ENCODE data around the gene PHOX2A.

PHOX2A gene

DNA sequence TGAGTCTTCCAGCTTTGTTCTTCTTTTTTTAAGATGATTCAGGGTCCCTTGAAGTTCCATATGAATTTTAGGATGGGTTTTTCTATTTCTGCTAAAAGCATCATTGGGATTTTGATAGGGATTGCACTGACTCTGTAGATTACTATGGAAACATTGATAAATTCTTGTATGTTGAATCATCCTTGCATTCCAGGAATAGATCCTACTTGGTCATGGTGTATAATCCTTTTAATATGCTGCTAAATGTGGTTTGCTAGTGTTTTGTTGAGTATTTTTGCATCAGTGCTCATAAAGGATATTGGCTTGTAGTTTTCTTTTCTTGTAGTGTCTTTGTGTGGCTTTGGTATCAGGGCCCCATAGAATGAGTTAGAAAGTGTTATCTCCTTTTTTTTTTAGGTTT is 34.9 kb upstream of the PHOX2A start:
- CTCF ChIA-PET: interaction anchor here (0.6 kb wide), 1 partner anchor 86 kb away, joined by 4 read pairs; no protein-coding TSS in a partner anchor
- no peaks in the 10 kb centered on the region for H3K36me3 ChIP-seq (ENCODE audit: control insufficient read depth in 2 of 2, insufficient read depth in 1 of 2, low read length in 2 of 2)
- no peak for TF ChIP-seq ZNF16 (tag by site-specific recombination; IDR thresholded peaks at IDR 0.05; ENCODE audit: low read depth)
- TF ChIP-seq ZSCAN16 (tag by site-specific recombination; IDR thresholded peaks at IDR 0.05): no peak
- TF ChIP-seq, protein P1, sequence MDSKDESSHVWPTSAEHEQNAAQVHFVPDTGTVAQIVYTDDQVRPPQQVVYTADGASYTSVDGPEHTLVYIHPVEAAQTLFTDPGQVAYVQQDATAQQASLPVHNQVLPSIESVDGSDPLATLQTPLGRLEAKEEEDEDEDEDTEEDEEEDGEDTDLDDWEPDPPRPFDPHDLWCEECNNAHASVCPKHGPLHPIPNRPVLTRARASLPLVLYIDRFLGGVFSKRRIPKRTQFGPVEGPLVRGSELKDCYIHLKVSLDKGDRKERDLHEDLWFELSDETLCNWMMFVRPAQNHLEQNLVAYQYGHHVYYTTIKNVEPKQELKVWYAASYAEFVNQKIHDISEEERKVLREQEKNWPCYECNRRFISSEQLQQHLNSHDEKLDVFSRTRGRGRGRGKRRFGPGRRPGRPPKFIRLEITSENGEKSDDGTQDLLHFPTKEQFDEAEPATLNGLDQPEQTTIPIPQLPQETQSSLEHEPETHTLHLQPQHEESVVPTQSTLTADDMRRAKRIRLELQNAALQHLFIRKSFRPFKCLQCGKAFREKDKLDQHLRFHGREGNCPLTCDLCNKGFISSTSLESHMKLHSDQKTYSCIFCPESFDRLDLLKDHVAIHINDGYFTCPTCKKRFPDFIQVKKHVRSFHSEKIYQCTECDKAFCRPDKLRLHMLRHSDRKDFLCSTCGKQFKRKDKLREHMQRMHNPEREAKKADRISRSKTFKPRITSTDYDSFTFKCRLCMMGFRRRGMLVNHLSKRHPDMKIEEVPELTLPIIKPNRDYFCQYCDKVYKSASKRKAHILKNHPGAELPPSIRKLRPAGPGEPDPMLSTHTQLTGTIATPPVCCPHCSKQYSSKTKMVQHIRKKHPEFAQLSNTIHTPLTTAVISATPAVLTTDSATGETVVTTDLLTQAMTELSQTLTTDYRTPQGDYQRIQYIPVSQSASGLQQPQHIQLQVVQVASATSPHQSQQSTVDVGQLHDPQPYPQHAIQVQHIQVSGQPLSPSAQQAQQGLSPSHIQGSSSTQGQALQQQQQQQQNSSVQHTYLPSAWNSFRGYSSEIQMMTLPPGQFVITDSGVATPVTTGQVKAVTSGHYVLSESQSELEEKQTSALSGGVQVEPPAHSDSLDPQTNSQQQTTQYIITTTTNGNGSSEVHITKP (tag by site-specific recombination; IDR thresholded peaks at IDR 0.05): no peak
- no peak for TF ChIP-seq ZBTB7A (tag by site-specific recombination; IDR thresholded peaks at IDR 0.05; ENCODE audit: low read depth)
- TF ChIP-seq ZNF707 (tag by site-specific recombination; IDR thresholded peaks at IDR 0.05): no peak
- TF ChIP-seq ZNF629 (tag by site-specific recombination; IDR thresholded peaks at IDR 0.05): no peak
- TF ChIP-seq, protein P2, sequence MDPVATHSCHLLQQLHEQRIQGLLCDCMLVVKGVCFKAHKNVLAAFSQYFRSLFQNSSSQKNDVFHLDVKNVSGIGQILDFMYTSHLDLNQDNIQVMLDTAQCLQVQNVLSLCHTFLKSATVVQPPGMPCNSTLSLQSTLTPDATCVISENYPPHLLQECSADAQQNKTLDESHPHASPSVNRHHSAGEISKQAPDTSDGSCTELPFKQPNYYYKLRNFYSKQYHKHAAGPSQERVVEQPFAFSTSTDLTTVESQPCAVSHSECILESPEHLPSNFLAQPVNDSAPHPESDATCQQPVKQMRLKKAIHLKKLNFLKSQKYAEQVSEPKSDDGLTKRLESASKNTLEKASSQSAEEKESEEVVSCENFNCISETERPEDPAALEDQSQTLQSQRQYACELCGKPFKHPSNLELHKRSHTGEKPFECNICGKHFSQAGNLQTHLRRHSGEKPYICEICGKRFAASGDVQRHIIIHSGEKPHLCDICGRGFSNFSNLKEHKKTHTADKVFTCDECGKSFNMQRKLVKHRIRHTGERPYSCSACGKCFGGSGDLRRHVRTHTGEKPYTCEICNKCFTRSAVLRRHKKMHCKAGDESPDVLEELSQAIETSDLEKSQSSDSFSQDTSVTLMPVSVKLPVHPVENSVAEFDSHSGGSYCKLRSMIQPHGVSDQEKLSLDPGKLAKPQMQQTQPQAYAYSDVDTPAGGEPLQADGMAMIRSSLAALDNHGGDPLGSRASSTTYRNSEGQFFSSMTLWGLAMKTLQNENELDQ (tag by site-specific recombination; IDR thresholded peaks at IDR 0.05; ENCODE audit: low read depth): no peak
- no peak for TF ChIP-seq GLI4 (tag by site-specific recombination; IDR thresholded peaks at IDR 0.05)
- TF ChIP-seq ZNF202 (tag by site-specific recombination; IDR thresholded peaks at IDR 0.05; ENCODE audit: borderline replicate concordance): no peak
- H3K4me3 ChIP-seq (ENCODE audit: low read depth, low read length): no peak overlapping the region
- H3K4me1 ChIP-seq (ENCODE audit: control insufficient read depth, insufficient read depth, low read length): no peaks in the 10 kb centered on the region
- no peaks in the 10 kb centered on the region for H3K9me3 ChIP-seq (ENCODE audit: control insufficient read depth, insufficient read depth, low read depth, low read length)
- no peak overlapping the region for H3K27ac ChIP-seq (ENCODE audit: extremely low read depth, low read depth, low read length)
- POLR2A ChIA-PET: no interaction called here

DNA sequence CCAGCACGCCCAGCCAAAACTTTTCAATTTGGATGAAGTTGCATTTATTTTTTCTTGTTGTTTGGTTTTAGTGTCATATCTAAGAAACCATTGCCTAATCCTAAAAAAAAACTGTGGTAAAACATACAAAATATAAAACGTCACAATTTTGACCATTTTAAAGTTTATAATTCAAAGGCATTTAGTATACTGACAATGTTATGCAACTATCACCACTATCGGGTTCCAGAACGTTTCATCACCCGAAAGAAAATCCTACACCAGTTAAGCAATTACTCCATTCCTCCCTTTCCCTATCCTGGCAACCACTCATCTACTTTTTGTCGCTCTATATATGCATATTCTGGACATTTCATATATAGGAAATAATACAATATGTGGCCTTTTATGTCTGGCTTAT is 30.5 kb upstream of the PHOX2A start:
- no peaks in the 10 kb centered on the region for H3K4me1 ChIP-seq (ENCODE audit: control insufficient read depth, insufficient read depth, low read length)
- ChIA-PET POLR2A (no interaction called here), CTCF (no interaction called here)
- no peak overlapping the region for H3K27ac ChIP-seq (ENCODE audit: extremely low read depth, low read depth, low read length)
- no peaks in the 10 kb centered on the region for H3K36me3 ChIP-seq (ENCODE audit: control insufficient read depth in 2 of 2, insufficient read depth in 1 of 2, low read length in 2 of 2)
- TF ChIP-seq ZNF10 (tag by site-specific recombination; IDR thresholded peaks at IDR 0.05): no peak
- H3K9me3 ChIP-seq (ENCODE audit: control insufficient read depth, insufficient read depth, low read depth, low read length): no peaks in the 10 kb centered on the region
- H3K4me3 ChIP-seq (ENCODE audit: low read depth, low read length): no peak overlapping the region

DNA sequence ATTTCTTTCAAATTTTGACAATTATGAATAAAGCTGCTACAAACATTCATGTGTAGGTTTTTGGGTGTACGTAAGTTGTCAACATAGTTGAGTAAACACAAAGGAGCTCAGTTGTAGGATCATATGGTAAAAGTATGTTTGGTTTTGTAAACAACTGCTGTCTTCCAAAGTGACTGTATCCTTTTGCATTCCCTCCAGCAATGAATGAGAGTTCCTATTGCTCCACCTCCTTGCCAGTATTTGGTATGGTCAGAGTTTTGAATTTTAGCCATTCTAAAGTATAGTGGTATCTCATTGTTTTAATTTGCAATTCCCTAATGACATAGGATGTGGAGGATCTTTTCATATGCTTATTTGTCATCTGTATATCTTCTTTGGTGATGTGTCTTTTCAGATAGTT is 28.0 kb upstream of the PHOX2A start:
- Histone ChIP-seq H3K36me3 (ENCODE audit: control insufficient read depth in 2 of 2, insufficient read depth in 1 of 2, low read length in 2 of 2) (no peaks in the 10 kb centered on the region), H3K27ac (ENCODE audit: extremely low read depth, low read depth, low read length) (no peak overlapping the region), H3K4me1 (ENCODE audit: control insufficient read depth, insufficient read depth, low read length) (no peaks in the 10 kb centered on the region), H3K4me3 (ENCODE audit: low read depth, low read length) (no peak overlapping the region), H3K9me3 (ENCODE audit: control insufficient read depth, insufficient read depth, low read depth, low read length) (no peaks in the 10 kb centered on the region)
- TF ChIP-seq, protein P3, sequence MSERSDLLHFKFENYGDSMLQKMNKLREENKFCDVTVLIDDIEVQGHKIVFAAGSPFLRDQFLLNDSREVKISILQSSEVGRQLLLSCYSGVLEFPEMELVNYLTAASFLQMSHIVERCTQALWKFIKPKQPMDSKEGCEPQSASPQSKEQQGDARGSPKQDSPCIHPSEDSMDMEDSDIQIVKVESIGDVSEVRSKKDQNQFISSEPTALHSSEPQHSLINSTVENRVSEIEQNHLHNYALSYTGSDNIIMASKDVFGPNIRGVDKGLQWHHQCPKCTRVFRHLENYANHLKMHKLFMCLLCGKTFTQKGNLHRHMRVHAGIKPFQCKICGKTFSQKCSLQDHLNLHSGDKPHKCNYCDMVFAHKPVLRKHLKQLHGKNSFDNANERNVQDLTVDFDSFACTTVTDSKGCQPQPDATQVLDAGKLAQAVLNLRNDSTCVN (tag by site-specific recombination; optimal IDR thresholded peaks at IDR 0.05): no peak
- TF ChIP-seq GLI4 (tag by site-specific recombination; IDR thresholded peaks at IDR 0.05) (no peak), HOXC10 (CRISPR knock-in tag; IDR thresholded peaks at IDR 0.05) (no peak), ZNF747 (tag by site-specific recombination; IDR thresholded peaks at IDR 0.05) (no peak)
- TF ChIP-seq, protein P4, sequence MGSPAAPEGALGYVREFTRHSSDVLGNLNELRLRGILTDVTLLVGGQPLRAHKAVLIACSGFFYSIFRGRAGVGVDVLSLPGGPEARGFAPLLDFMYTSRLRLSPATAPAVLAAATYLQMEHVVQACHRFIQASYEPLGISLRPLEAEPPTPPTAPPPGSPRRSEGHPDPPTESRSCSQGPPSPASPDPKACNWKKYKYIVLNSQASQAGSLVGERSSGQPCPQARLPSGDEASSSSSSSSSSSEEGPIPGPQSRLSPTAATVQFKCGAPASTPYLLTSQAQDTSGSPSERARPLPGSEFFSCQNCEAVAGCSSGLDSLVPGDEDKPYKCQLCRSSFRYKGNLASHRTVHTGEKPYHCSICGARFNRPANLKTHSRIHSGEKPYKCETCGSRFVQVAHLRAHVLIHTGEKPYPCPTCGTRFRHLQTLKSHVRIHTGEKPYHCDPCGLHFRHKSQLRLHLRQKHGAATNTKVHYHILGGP (tag by site-specific recombination; IDR thresholded peaks at IDR 0.05): no peak
- CTCF ChIA-PET: interaction anchor here (0.6 kb wide), 1 partner anchor 142 kb away, joined by 3 read pairs; no protein-coding TSS in a partner anchor
- POLR2A ChIA-PET: no interaction called here

Measured in HEK293 (cell line).